IMR-90 (cell line): ENCODE data around the gene SUGCT.

Experiments used
- CEBPB ChIP-seq: IDR thresholded peaks from 2 replicates; pipeline ENCODE4 v1.6.1; 2012; ENCODE audit warnings: low read depth, low read length, improper control_type of control experiment
- FOS ChIP-seq: fragments of 150-350 bp; IDR thresholded peaks from 2 replicates; pipeline ENCODE4 v1.6.1; 2016; ENCODE audit warnings: low read depth, low read length
- MAFK ChIP-seq: IDR thresholded peaks from 2 replicates; pipeline ENCODE4 v1.6.1; 2012; ENCODE audit warnings: low read depth, low read length, improper control_type of control experiment
- MXI1 ChIP-seq: IDR thresholded peaks from 2 replicates; pipeline ENCODE4 v1.6.1; 2012; ENCODE audit warnings: low read depth, mild to moderate bottlenecking, low read length, moderate library complexity, borderline replicate concordance
- NFE2L2 ChIP-seq: fragments of 150-350 bp; IDR thresholded peaks from 2 replicates; pipeline ENCODE4 v1.6.1; 2016; ENCODE audit warnings: low read depth, mild to moderate bottlenecking, low read length
- POLR2A ChIP-seq: IDR thresholded peaks from 2 replicates; pipeline ENCODE4 v1.6.1; 2012; ENCODE audit warnings: mild to moderate bottlenecking, low read depth, low read length
- RCOR1 ChIP-seq: IDR thresholded peaks from 2 replicates; pipeline ENCODE4 v1.6.1; 2012; ENCODE audit warnings: mild to moderate bottlenecking, low read length, improper control_type of control experiment; ENCODE audit not compliant: insufficient replicate concordance
- RFX5 ChIP-seq: IDR thresholded peaks from 2 replicates; pipeline ENCODE4 v1.8.0; 2012; ENCODE audit warnings: low read depth, mild to moderate bottlenecking, low read length, moderate library complexity
- TF ChIP-seq, protein P1 (sequence below): conservative IDR thresholded peaks from 2 replicates; pipeline ENCODE4 v1.5.1; 2012; ENCODE audit warnings: mild to moderate bottlenecking, low read depth, low read length, improper control_type of control experiment
- TF ChIP-seq, protein P2 (sequence below): fragments of 150-350 bp; IDR thresholded peaks from 2 replicates; pipeline ENCODE4 v1.6.1; 2017; ENCODE audit warnings: mild to moderate bottlenecking, antibody characterized with exemption, low read length, low read depth

DNA sequence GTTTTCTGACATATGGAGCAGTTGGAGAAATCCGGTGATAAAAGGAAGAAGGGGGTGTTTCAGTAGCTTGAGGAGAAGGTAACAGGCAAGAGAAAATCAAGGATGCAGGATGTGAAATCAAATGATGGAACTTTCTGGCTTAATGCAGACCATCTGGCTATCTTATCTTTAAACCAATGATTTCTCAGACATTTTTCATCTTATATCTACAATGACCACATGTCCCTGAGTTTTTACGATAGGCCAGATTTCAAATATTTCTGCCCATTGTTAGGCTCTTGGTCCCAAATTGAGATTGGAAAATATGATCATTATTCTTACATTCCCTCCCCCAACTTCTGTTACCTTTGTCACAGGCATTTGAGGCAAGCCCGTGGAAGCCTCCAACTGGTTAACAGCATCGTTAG lies 486.8 kb downstream of the SUGCT start:
- TF ChIP-seq, protein P1, sequence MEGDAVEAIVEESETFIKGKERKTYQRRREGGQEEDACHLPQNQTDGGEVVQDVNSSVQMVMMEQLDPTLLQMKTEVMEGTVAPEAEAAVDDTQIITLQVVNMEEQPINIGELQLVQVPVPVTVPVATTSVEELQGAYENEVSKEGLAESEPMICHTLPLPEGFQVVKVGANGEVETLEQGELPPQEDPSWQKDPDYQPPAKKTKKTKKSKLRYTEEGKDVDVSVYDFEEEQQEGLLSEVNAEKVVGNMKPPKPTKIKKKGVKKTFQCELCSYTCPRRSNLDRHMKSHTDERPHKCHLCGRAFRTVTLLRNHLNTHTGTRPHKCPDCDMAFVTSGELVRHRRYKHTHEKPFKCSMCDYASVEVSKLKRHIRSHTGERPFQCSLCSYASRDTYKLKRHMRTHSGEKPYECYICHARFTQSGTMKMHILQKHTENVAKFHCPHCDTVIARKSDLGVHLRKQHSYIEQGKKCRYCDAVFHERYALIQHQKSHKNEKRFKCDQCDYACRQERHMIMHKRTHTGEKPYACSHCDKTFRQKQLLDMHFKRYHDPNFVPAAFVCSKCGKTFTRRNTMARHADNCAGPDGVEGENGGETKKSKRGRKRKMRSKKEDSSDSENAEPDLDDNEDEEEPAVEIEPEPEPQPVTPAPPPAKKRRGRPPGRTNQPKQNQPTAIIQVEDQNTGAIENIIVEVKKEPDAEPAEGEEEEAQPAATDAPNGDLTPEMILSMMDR = no peak
- TF ChIP-seq POLR2A (no peak), NFE2L2 (no peak), RFX5 (no peak), MAFK (no peak), FOS (no peak), CEBPB (no peak), RCOR1 (no peak), MXI1 (no peak)
- TF ChIP-seq, protein P2, sequence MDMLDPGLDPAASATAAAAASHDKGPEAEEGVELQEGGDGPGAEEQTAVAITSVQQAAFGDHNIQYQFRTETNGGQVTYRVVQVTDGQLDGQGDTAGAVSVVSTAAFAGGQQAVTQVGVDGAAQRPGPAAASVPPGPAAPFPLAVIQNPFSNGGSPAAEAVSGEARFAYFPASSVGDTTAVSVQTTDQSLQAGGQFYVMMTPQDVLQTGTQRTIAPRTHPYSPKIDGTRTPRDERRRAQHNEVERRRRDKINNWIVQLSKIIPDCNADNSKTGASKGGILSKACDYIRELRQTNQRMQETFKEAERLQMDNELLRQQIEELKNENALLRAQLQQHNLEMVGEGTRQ = no peak
